Activated naive CD4-positive, alpha-beta T cell treated with Interleukin-2 at 50 U/mL for 16 hours (primary cell): ENCODE data around the gene CDK5RAP1.

Experiments used
- DNase-seq: peaks from one replicate; pipeline ENCODE4 v3.0.0-alpha.2; 2020

The CDK5RAP1 gene

DNA sequence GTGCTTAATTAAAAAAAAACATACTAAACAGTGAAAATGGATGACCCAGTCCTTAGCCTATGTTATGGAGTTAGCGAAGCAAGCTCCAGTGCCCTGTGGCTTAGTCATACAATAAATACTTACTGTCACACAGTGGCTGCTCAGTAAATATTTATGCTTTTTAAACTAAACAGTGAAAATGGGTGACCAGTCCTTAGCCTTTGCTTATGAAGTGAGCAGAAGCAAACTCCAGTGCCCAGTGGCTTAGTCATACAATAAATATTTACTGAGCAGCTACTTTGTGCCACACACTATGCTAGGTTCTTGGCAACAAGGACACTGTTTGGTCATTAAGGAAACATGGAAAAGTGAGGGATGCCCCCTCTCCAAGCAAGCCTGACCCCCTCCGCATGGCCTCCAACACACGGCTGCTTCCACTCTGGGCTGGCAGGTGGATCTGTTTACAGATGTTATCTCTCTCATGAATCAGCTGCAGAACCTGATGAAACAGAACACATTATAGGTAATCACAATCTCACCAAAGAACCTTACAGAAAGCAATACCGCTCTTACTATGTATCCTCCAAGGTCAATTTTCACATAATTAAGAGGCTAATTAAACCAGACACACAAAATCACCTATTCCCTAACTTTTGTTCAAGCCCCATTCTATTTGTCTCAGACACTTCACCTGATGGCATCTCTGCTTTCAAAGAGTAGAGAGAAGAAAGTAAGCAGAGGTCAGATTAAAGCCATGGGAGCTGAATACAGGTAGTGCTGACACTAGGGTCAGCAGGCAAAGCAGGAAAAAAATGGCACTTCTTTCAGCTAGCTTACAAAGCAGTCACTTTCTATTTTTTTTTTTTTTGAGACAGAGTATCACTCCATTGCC lies 27.3 kb downstream of the CDK5RAP1 start:
- DNase-seq, result no peak

- no peak for DNase-seq
Observed at GRCh38 chr20:33372993-33373441, 28.3 kb downstream of the CDK5RAP1 start.

GRCh38 chr20:33370291-33370690 lies 31.0 kb downstream of the CDK5RAP1 start:
- peak; percentile 64 for DNase-seq

GRCh38 chr20:33362898-33363297 lies 38.4 kb downstream of the CDK5RAP1 start:
- DNase-seq, result no peak

DNA sequence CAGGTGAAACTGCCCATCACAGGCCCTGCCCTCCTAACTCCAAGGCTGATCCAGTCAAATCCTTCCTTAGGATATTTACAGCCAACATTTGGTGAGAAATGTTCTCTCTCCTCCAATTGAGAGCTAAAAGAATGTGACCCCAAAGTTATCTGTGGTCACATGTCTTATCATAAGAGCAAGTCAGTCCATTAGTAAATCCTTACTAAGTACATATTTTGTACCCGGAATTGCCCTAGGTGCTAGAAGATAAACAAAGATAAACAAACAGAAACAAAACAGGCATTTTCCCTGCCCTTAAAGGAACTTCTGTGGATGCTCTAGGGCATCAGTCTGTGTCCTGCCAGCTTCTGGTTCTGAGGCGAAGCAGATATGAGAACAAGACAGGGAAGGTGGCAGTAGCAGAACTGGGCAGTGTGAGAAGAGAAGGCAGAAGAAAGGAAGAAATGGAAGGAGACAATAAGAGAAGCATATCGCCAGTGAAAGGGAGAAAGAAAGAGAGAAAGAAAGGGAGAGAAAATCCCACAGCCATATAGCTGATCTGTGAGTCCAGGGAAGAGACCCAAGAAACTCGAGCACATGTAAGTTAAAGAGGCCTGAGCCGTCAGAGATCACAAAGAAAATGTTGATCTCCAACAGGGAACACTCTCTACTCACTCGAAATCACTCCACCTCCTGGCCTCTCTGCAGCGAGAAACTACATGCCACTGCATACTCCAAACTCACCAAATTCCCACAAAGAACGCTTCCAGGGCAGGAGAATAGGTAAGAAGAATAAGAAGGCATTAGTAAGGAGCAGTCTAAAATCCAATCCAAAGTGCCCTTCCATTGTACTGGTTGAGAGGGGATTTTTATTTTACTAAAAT lies 41.7 kb downstream of the CDK5RAP1 start:
- DNase-seq, result no peak

- no peak for DNase-seq
Observed at GRCh38 chr20:33353013-33353402, 48.3 kb downstream of the CDK5RAP1 start.

DNA sequence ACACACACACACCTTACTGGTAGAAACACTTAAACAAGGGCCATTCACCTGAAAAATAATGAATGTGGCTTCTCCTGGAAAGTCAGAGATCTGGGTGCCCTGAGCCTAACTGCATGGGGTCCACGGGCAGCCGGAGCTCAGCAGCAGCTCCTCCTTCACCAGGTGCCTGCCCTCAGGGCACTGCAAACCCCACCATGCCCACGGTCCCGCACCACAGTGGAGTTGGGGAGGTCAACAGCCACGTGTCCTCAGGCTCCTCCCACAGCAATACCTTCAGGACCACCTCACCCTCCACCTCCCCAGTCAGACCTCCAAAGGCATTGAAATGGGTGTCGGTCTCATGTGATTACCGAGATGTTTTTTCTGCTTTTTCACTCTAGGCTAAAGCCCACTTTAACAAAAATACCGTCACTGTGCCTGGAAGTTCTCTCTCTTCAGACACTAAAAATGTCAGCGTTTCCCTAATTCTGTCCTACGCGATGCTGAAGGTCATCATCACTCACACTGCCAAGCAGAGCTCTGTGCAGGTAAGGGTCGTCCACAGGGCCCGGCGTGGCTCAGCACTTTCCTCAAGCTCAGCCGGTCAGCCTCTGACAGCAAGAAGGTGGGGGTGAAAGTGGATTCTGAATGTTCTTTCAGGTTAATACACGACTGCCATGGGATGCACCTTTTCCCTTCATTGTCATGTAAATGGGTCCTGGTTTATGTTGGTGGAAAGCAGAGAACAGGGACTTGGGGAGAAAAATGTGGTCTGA lies 48.9 kb downstream of the CDK5RAP1 start:
- DNase-seq, result no peak

GRCh38 chr20:33351696-33352095 lies 49.6 kb downstream of the CDK5RAP1 start:
- DNase-seq, result no peak

GRCh38 chr20:33349493-33349892 lies 51.8 kb downstream of the CDK5RAP1 start:
- DNase-seq, result no peak

DNA sequence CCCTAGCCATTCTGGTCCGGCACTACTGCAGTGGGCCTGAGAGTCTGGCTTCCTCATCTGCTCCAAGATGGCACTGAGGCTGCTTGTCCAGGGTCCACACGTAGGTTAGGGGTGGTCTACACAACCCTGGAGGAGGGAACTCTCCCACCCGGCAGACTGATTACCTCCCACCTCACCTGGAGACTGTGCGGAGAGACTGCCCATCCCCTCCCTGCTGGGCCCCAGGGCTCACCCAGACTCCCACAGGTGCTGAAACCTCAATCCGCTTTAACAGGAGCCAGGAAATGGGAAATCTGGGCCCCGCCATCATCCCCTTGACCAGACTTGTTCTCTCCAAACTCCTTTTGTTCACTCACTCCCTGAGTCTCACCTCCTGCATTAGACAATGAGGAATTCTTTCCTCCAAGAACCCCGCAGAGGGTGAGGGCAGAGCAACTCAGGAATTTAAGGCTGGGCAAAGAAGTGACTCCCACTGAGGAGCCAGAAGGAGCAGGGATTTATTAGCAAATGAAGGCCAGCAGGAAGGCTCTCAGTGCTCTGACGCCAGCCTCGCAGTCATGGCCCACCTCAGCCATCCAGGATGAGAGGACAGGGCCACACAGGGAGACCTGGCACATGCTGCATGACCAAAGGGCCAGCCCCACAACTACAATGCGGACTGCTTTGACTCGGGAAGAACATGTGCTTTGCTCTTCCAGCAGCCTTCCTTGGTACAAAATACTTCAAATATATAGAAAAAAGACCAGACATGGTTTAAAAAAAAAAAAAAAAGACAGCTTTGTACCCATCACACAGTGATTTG lies 53.0 kb downstream of the CDK5RAP1 start:
- DNase-seq, result no peak

DNA sequence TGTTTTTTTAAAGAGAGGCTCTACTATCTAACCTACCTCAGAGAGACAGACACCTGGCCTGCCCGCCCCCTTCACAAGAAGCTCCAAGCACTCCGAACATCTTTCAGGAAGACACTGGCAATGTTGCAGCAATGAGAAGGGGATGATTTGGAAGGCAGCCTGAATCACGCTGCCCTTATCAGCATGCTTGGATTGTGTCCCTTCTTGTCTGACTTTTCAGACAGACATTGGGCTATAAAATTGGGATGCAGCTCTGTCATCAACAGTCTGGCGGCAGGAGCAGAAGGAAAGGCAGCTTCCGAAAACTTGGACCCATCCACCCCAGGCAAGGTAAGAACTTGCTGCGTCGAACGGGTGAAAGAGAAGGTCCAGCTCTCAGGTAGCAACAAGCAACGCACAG lies 56.0 kb downstream of the CDK5RAP1 start:
- DNase-seq, result no peak

GRCh38 chr20:33343521-33343920 lies 57.8 kb downstream of the CDK5RAP1 start:
- no peak for DNase-seq

DNA sequence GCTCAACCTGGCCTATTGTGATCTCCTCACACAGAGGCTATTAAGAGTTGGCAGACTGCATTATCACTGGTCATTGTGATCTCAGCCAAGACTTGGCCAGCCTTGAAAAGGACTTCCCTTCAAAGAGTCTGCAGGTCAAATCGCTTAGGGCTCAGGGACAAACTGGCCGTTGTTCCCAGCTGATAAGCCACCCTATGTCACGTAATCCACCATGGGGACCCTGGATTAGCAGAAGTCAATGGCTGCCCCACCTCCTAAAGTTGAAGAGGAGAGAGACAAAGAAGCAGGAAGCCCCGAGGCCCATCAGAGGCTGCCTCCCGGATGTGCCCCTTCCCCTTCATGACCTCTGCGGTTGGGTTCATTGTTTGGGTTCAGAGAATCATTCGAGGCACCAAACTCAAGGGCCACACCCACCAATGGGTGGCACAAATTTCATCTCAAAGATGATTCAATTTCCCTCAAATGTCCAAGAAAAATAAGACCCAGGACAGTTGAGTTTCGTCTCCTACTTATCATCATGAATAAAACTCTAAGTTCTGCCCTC lies 61.7 kb downstream of the CDK5RAP1 start:
- DNase-seq, result no peak

- DNase-seq, result no peak
Observed at GRCh38 chr20:33338467-33339258, 62.7 kb downstream of the CDK5RAP1 start.

DNA sequence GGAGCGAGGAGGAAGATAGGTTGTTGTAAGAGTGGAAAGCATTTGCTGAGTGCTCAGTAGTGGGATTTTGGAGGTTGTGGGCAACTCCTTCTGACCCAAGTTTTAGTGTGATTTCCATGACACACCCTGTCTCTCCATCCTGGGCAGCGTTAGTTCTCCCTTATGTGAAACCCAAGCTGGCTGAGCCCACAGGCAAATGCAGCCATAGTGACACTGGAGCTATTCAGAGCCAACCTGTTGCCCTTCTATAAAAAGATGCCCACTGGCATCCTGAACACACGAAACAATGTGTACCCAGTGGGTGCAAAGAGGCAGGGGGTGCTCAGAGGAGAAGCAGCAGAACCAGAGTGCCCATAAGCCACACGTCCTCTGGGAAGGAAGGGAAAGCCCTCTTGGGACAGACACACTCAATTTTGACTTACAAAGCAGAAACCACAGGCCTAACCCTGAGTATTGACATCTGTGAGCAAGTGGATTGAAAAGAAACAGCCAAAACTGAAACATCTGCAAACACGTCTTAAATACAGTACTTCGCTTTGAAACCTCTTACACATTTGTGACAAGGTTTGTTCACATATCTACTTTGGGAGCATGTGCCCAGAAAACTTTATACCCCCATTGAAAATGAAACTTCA lies 63.7 kb downstream of the CDK5RAP1 start:
- DNase-seq, result no peak

GRCh38 chr20:33337119-33337518 lies 64.2 kb downstream of the CDK5RAP1 start:
- no peak for DNase-seq

DNA sequence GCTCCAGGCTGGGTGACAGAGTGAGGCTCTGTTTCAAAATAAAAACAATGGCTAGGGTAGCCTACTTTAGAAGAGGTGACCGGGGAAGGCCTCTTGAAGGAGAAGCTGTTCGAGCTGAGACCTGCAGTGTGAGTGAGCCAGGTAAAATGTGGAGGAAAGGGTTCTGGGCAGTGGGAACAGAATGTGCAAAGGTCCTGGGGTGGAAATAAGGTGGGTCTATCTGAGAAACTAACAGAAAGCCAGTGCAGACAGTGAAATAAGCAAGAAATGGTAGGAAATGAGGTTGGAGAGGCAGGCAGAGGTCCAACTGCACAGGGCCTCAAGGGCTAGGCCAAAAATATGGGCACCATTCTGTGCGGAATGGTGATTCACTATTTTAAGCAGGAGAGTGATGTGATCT lies 64.9 kb downstream of the CDK5RAP1 start:
- no peak for DNase-seq

- no peak for DNase-seq
Observed at GRCh38 chr20:33334111-33334510, 67.2 kb downstream of the CDK5RAP1 start.

DNA sequence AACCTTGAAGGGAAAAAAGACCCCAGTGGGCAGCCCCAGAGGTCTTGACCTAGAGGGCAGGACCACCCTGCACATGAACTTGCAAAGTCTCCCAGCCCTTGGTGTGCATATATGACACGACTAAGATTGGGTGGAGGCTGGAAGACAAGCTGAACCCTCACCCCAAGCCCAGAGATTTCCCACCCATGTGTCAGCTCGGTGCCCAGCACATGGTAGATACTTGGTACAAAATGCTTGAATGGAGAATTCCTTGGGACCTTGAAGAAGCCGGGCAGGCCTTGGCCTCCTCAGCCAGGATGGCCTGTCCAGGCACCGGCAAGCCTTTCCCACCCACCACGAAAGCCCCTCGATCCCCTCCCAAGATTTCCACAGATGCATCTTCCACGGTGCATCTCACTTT lies 67.7 kb downstream of the CDK5RAP1 start:
- no peak for DNase-seq

- DNase-seq, result no peak
Observed at GRCh38 chr20:33332905-33333456, 68.3 kb downstream of the CDK5RAP1 start.
